AG08396 (cell line): Measurements from ENCODE around the gene PIGB.
"Not testable (repeated sequence)": the region's sequence is repeated elsewhere in the genome, so short reads cannot be mapped to it uniquely, and the experiment has no call there.

Source experiments
- DNase-seq: peaks from one replicate; pipeline ENCODE4 v3.0.0; 2012; ENCODE audit warnings: low spot score, mixed read lengths

Gene PIGB

GRCh38 chr15:55379095-55379494, 60.1 kb downstream of the PIGB start:
- DNase-seq = no peak

- DNase-seq = no peak
Observed at GRCh38 chr15:55381595-55381994, 62.6 kb downstream of the PIGB start.

- no peak for DNase-seq
Observed at GRCh38 chr15:55383687-55384086, 64.7 kb downstream of the PIGB start.

GRCh38 chr15:55387027-55387426, 68.0 kb downstream of the PIGB start:
- no peak for DNase-seq

- DNase-seq = peak; percentile 22
Observed at GRCh38 chr15:55389264-55389607, 70.2 kb downstream of the PIGB start.

- DNase-seq = no peak
Observed at GRCh38 chr15:55394694-55395093, 75.7 kb downstream of the PIGB start.

- no peak for DNase-seq
Observed at GRCh38 chr15:55398243-55398642, 79.2 kb downstream of the PIGB start.

- DNase-seq = not testable (repeated sequence)
Observed at GRCh38 chr15:55400050-55400449, 81.0 kb downstream of the PIGB start.

- no peak for DNase-seq
Observed at GRCh38 chr15:55401786-55402246, 82.8 kb downstream of the PIGB start.

- no peak for DNase-seq
Observed at GRCh38 chr15:55402707-55403106, 83.7 kb downstream of the PIGB start.

GRCh38 chr15:55403531-55403930, 84.5 kb downstream of the PIGB start:
- peak; percentile 9 for DNase-seq
